Hepatocyte (in vitro differentiated cells): ENCODE measurements around the gene UBASH3A. TPM values are rescaled to one million over a fixed set of nuclear protein-coding genes. Genes with fewer than 3 reads are reported as not detected.

ENCODE experiments used
- DNase-seq: peaks from one replicate; pipeline ENCODE4 v3.0.0-alpha.2; 2016; ENCODE audit warnings: low spot score
- H2AFZ ChIP-seq: fragments of 200-600 bp; sonication (generic); 2 replicates; pipeline ENCODE4 v1.6.0; 2016; ENCODE audit warnings: antibody characterized with exemption, mild to moderate bottlenecking
- H3K27ac ChIP-seq: fragments of 200-600 bp; sonication (generic); 2 replicates; pipeline ENCODE4 v1.5.1; 2016; ENCODE audit warnings: mild to moderate bottlenecking
- H3K27me3 ChIP-seq: fragments of 200-600 bp; sonication (generic); 2 replicates; pipeline ENCODE4 v1.6.1; 2016
- H3K36me3 ChIP-seq: fragments of 200-600 bp; sonication (generic); replicated peaks from 2 replicates; pipeline ENCODE4 v1.5.1; 2016; ENCODE audit warnings: low read depth; ENCODE audit not compliant: insufficient read depth
- H3K4me1 ChIP-seq: fragments of 200-600 bp; sonication (generic); 2 replicates; pipeline ENCODE4 v1.5.1; 2016; ENCODE audit warnings: mild to moderate bottlenecking, moderate library complexity; ENCODE audit not compliant: insufficient read depth
- H3K4me2 ChIP-seq: fragments of 200-600 bp; sonication (generic); 2 replicates; pipeline ENCODE4 v1.6.0; 2016
- H3K4me3 ChIP-seq: fragments of 200-600 bp; sonication (generic); 2 replicates; pipeline ENCODE4 v1.5.1; 2016; ENCODE audit warnings: mild to moderate bottlenecking
- H3K79me2 ChIP-seq: fragments of 200-600 bp; sonication (generic); 2 replicates; pipeline ENCODE4 v1.6.0; 2017; ENCODE audit warnings: mild to moderate bottlenecking
- H3K9me2 ChIP-seq: fragments of 200-600 bp; sonication (generic); replicated peaks from 2 replicates; pipeline ENCODE4 v1.6.0; 2017; ENCODE audit warnings: mild to moderate bottlenecking; ENCODE audit not compliant: insufficient read depth
- H3K9me3 ChIP-seq: fragments of 200-600 bp; sonication (generic); 2 replicates; pipeline ENCODE4 v1.5.1; 2016; ENCODE audit warnings: low read depth, mild to moderate bottlenecking
- H4K20me1 ChIP-seq: fragments of 200-600 bp; sonication (generic); 2 replicates; pipeline ENCODE4 v1.6.0; 2016; ENCODE audit warnings: mild to moderate bottlenecking; ENCODE audit not compliant: insufficient read depth, poor library complexity, severe bottlenecking
- CTCF ChIP-seq: fragments of 200-600 bp; sonication (generic); IDR thresholded peaks from 2 replicates; pipeline ENCODE4 v1.5.1; 2016; ENCODE audit warnings: antibody characterized with exemption, mild to moderate bottlenecking; ENCODE audit not compliant: poor library complexity
- EZH2 ChIP-seq: fragments of 200-600 bp; sonication (generic); IDR thresholded peaks from 2 replicates; pipeline ENCODE4 v1.6.1; 2016; ENCODE audit warnings: antibody characterized with exemption, mild to moderate bottlenecking, borderline replicate concordance
- EZH2phosphoT487 ChIP-seq: fragments of 200-600 bp; sonication (generic); IDR thresholded peaks from one replicate; pipeline ENCODE4 v1.6.1; 2018; ENCODE audit warnings: antibody characterized with exemption, mild to moderate bottlenecking, low read depth, moderate library complexity; ENCODE audit not compliant: unreplicated experiment, severe bottlenecking
- WGBS: methylation state at CpG from one replicate; pipeline ENCODE4 v1.1.6; 2016; ENCODE audit warnings: low lambda C conversion rate; ENCODE audit errors: missing lambda C conversion rate; 5-methylcytosine and 5-hydroxymethylcytosine counted together
- polyA plus RNA-seq: library from polyadenylated mRNA; unstranded; fragments of >200 nt; fragmentation: Nextera tagmentation; extraction: Ambion mirVana; gene quantifications from 2 replicates; pipeline ENCODE4 v1.2.1, GENCODE V29; 2016
- total RNA-seq: library from RNA; depleted of rRNA; stranded (reverse); fragments of >200 nt; gene quantifications from 2 replicates; pipeline ENCODE4 v1.2.3, GENCODE V29; 2014

Gene UBASH3A
- total and polyA plus RNA-seq, 2 experiments from 2014 or later = not detected

- Histone ChIP-seq H3K9me2 (no peaks in the 10 kb centered on the region), H3K27me3 (no peaks in the 10 kb centered on the region), H3K4me1 (peaks cover 11% of the 10 kb centered on the region), H4K20me1 (no peaks in the 10 kb centered on the region), H3K4me3 (no peak overlapping the region), H3K36me3 (no peaks in the 10 kb centered on the region), H3K9me3 (no peaks in the 10 kb centered on the region), H3K4me2 (no peak overlapping the region), H3K79me2 (no peaks in the 10 kb centered on the region), H2AFZ (no peak overlapping the region), H3K27ac (no peak overlapping the region)
- no peak for TF ChIP-seq EZH2phosphoT487
- WGBS = 92% methylated on average over 18 of the region's 18 CpGs
- no peak for DNase-seq
Measured at GRCh38 chr21:42475526-42476387, 72.1 kb downstream of the UBASH3A start.

- 98% methylated on average over 17 of the region's 25 CpGs for WGBS
- Histone ChIP-seq H2AFZ (no peak overlapping the region), H3K79me2 (no peaks in the 10 kb centered on the region), H3K36me3 (no peaks in the 10 kb centered on the region), H3K27ac (no peak overlapping the region), H4K20me1 (no peaks in the 10 kb centered on the region), H3K9me2 (no peaks in the 10 kb centered on the region), H3K4me2 (no peak overlapping the region), H3K27me3 (no peaks in the 10 kb centered on the region), H3K4me1 (peaks cover 11% of the 10 kb centered on the region), H3K4me3 (no peak overlapping the region), H3K9me3 (no peaks in the 10 kb centered on the region)
- no peak for DNase-seq
- TF ChIP-seq EZH2phosphoT487 = no peak
- TF ChIP-seq EZH2 = no peak
- no peak for TF ChIP-seq CTCF
Measured at GRCh38 chr21:42476388-42477331, 73.0 kb downstream of the UBASH3A start.

- H3K27ac ChIP-seq = no peak overlapping the region
Measured at GRCh38 chr21:42478504-42478903, 74.8 kb downstream of the UBASH3A start.

More at GRCh38 chr21:42478504-42478903, 74.8 kb downstream of the UBASH3A start:
- Histone ChIP-seq H3K4me3 (no peak overlapping the region), H3K4me2 (no peak overlapping the region), H2AFZ (no peak overlapping the region), H3K9me2 (no peaks in the 10 kb centered on the region), H3K79me2 (no peaks in the 10 kb centered on the region), H3K27me3 (no peaks in the 10 kb centered on the region), H4K20me1 (no peaks in the 10 kb centered on the region), H3K9me3 (no peaks in the 10 kb centered on the region), H3K4me1 (peaks cover 11% of the 10 kb centered on the region), H3K36me3 (no peaks in the 10 kb centered on the region)
- 90% methylated on average over 7 of the region's 7 CpGs for WGBS
- no peak for TF ChIP-seq EZH2
- TF ChIP-seq CTCF = no peak
- TF ChIP-seq EZH2phosphoT487 = no peak
- no peak for DNase-seq
